GM23248 (cell line): ENCODE measurements around the gene HPD.

Experiments used
- EZH2 ChIP-seq: fragments of 200-600 bp; sonication (generic); IDR thresholded peaks from 2 replicates; pipeline ENCODE4 v1.6.1; 2018; ENCODE audit warnings: antibody characterized with exemption, mild to moderate bottlenecking; ENCODE audit not compliant: insufficient read depth, poor library complexity, severe bottlenecking
- EZH2phosphoT487 ChIP-seq: fragments of 200-600 bp; sonication (generic); IDR thresholded peaks from 2 replicates; pipeline ENCODE4 v1.6.1; 2018; ENCODE audit warnings: antibody characterized with exemption, moderate library complexity, mild to moderate bottlenecking, low read depth; ENCODE audit not compliant: insufficient read depth

DNA sequence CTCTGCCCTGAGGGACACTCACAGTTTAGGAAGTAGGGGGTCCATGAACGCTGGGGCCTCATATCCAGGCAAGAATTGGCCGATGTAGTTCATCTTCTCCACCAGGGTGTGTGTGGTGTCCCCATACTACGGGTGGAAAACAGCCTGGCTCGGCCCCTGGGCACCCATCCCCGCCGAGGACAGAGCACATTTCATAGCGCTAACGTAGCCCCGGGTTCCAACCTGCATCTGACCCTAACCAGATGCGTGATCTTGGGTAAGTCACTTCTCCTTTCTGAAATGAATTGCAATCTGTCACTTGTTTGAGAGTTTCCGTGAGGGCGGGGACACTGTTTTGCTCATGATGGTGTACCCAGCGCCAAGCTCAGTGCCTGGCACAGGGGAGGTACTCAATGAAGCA lies 9.0 kb downstream of the HPD start:
- no peak for TF ChIP-seq EZH2phosphoT487
- TF ChIP-seq EZH2, result no peak
